IPS-18a (cell line): ENCODE data around the gene ABTB2.

ENCODE experiments used
- H3K27ac ChIP-seq: one replicate; pipeline ENCODE4 v1.5.1; 2013; ENCODE audit warnings: low read length
- H3K27me3 ChIP-seq: one replicate; pipeline ENCODE4 v1.6.1; 2013; ENCODE audit warnings: mild to moderate bottlenecking, low read length; ENCODE audit not compliant: control insufficient read depth, insufficient read depth
- H3K36me3 ChIP-seq: one replicate; pipeline ENCODE4 v1.6.1; 2013; ENCODE audit warnings: low read depth, low read length; ENCODE audit not compliant: control insufficient read depth
- H3K4me1 ChIP-seq: one replicate; pipeline ENCODE4 v1.6.1; 2013; ENCODE audit warnings: low read depth, low read length; ENCODE audit not compliant: control insufficient read depth
- H3K4me3 ChIP-seq: one replicate; pipeline ENCODE4 v1.5.1; 2013; ENCODE audit warnings: low read length
- H3K9ac ChIP-seq: one replicate; pipeline ENCODE4 v1.6.1; 2013; ENCODE audit warnings: mild to moderate bottlenecking, low read length, moderate library complexity
- H3K9me3 ChIP-seq: one replicate; pipeline ENCODE4 v1.6.1; 2013; ENCODE audit warnings: low read depth, low read length; ENCODE audit not compliant: control insufficient read depth

ABTB2 gene

DNA sequence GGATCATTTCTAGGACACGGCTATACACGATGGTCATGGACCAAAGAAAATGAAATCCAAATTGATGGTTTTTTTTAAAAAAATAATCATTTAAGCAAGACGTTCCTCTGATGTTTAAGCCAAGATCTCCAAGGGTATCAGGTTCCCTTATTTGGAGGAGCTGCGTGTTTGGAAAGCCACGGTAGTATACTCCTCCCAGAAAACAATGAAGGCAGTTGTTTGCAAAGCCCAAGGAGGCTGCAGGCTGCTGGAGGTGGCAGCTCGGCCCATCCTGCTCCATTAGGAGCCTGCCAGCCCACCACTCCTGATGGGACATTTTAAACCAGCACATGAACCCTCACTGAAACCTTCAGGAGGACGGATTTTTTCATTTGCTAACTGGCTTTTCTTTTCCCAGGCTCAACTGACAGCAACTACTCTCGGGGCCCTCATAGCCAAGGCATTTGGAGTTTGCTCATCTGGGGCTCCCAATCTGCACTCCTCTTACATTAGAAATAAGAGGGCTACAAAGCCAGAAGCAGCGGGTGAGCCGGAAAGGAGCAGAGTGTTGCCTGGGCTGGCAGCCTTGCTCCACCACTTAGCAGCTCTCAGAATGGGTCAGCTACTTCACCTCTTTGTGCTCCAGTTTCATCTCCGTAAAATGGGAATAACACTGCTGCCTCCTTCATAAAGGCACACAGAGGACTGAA is 58.4 kb downstream of the ABTB2 start:
- Histone ChIP-seq H3K36me3 (no peaks in the 10 kb centered on the region), H3K4me1 (peaks cover 22% of the 10 kb centered on the region), H3K27me3 (no peaks in the 10 kb centered on the region), H3K4me3 (no peak overlapping the region), H3K9ac (no peak overlapping the region), H3K27ac (no peak overlapping the region), H3K9me3 (no peaks in the 10 kb centered on the region)

- no peak overlapping the region for H3K4me3 ChIP-seq
- no peak overlapping the region for H3K27ac ChIP-seq
- H3K9me3 ChIP-seq = no peaks in the 10 kb centered on the region
- H3K9ac ChIP-seq = no peak overlapping the region
- H3K36me3 ChIP-seq = no peaks in the 10 kb centered on the region
- H3K27me3 ChIP-seq = no peaks in the 10 kb centered on the region
- H3K4me1 ChIP-seq = peaks cover 22% of the 10 kb centered on the region
Observed at GRCh38 chr11:34298871-34299270, 58.9 kb downstream of the ABTB2 start.

DNA sequence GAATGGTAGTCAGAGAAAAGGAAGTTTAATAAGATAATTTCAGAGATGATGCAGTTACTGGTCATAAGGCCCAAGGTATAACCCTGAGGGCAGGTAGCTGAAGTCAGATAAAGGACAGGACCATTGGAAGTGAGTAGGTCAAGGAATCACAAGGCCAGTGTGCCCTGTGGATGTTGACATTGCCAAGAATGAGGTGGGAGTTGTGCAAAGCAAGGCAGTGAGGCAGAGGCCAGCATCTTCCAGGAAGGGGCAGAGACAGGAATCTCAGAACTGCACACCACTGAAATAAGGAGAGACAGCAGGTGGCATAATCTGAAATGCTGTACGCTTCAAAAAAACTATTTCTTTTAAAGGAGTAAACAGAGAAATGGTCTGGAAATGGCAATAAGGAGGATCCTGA is 61.4 kb downstream of the ABTB2 start:
- Histone ChIP-seq H3K27ac (no peak overlapping the region), H3K36me3 (no peaks in the 10 kb centered on the region), H3K9ac (no peak overlapping the region), H3K27me3 (no peaks in the 10 kb centered on the region), H3K9me3 (no peaks in the 10 kb centered on the region), H3K4me1 (peaks cover 20% of the 10 kb centered on the region), H3K4me3 (no peak overlapping the region)

- no peak overlapping the region for H3K27ac ChIP-seq
Observed at GRCh38 chr11:34292546-34292945, 65.3 kb downstream of the ABTB2 start.

GRCh38 chr11:34292111-34292510 is 65.7 kb downstream of the ABTB2 start:
- Histone ChIP-seq H3K9ac (no peak overlapping the region), H3K9me3 (no peaks in the 10 kb centered on the region), H3K4me3 (no peak overlapping the region), H3K4me1 (no peaks in the 10 kb centered on the region), H3K27ac (no peak overlapping the region), H3K36me3 (no peaks in the 10 kb centered on the region), H3K27me3 (no peaks in the 10 kb centered on the region)

More at GRCh38 chr11:34292546-34292945, 65.3 kb downstream of the ABTB2 start:
- H3K27me3 ChIP-seq = no peaks in the 10 kb centered on the region
- no peaks in the 10 kb centered on the region for H3K36me3 ChIP-seq
- H3K4me1 ChIP-seq = no peaks in the 10 kb centered on the region
- no peak overlapping the region for H3K9ac ChIP-seq
- H3K4me3 ChIP-seq = no peak overlapping the region
- H3K9me3 ChIP-seq = no peaks in the 10 kb centered on the region

DNA sequence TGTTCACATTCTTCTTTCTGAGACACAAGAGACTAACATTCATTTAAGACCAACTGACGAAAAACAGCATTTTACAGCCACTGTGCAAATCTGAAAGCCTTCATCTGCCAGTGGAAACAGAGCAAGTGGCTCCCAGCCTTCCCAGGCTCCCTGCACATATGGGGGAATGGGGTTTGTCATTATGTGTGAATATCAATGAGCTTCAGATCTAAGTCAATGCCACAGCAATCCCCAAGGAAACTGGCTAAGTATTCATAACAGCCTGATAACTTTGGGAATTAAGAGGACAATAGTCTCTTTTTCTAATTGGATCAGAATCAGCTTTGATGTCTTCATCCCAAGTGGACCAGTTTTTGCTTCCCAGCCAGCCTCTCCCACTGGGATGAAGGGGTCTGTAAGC is 66.9 kb downstream of the ABTB2 start:
- no peak overlapping the region for H3K4me3 ChIP-seq
- H3K9me3 ChIP-seq = no peaks in the 10 kb centered on the region
- no peak overlapping the region for H3K9ac ChIP-seq
- no peaks in the 10 kb centered on the region for H3K27me3 ChIP-seq
- no peak overlapping the region for H3K27ac ChIP-seq
- no peaks in the 10 kb centered on the region for H3K4me1 ChIP-seq
- H3K36me3 ChIP-seq = no peaks in the 10 kb centered on the region

- H3K36me3 ChIP-seq = no peaks in the 10 kb centered on the region
- no peaks in the 10 kb centered on the region for H3K4me1 ChIP-seq
- no peaks in the 10 kb centered on the region for H3K9me3 ChIP-seq
- H3K4me3 ChIP-seq = no peak overlapping the region
- no peak overlapping the region for H3K9ac ChIP-seq
- no peaks in the 10 kb centered on the region for H3K27me3 ChIP-seq
- H3K27ac ChIP-seq = no peak overlapping the region
Observed at GRCh38 chr11:34288492-34288891, 69.3 kb downstream of the ABTB2 start.

GRCh38 chr11:34284811-34285481 is 72.9 kb downstream of the ABTB2 start:
- H3K9ac ChIP-seq = no peak overlapping the region
- H3K9me3 ChIP-seq = no peaks in the 10 kb centered on the region
- H3K4me1 ChIP-seq = no peaks in the 10 kb centered on the region
- no peak overlapping the region for H3K4me3 ChIP-seq
- H3K36me3 ChIP-seq = no peaks in the 10 kb centered on the region
- no peak overlapping the region for H3K27ac ChIP-seq
- no peaks in the 10 kb centered on the region for H3K27me3 ChIP-seq

DNA sequence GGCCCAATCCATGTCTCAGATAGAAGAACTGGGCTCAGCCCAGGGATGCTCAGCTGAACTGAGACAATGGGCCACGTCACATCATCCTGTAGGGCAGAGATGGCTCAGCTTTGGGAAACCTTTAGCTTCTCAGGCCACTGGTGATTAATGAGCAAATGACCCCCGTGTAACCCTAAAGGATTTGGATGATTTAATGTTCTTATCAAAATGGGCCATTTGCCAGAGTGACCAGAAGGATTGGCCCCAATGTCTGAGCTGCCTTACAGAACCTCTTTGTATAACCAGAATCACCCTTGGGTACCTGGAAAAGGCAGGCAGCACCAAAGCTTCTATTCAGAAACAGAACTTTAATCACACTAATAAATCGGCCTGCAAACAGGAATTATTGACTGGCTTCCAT is 73.7 kb downstream of the ABTB2 start:
- no peak overlapping the region for H3K4me3 ChIP-seq
- no peaks in the 10 kb centered on the region for H3K4me1 ChIP-seq
- H3K27me3 ChIP-seq = no peaks in the 10 kb centered on the region
- no peaks in the 10 kb centered on the region for H3K9me3 ChIP-seq
- H3K36me3 ChIP-seq = no peaks in the 10 kb centered on the region
- no peak overlapping the region for H3K9ac ChIP-seq
- H3K27ac ChIP-seq = no peak overlapping the region

DNA sequence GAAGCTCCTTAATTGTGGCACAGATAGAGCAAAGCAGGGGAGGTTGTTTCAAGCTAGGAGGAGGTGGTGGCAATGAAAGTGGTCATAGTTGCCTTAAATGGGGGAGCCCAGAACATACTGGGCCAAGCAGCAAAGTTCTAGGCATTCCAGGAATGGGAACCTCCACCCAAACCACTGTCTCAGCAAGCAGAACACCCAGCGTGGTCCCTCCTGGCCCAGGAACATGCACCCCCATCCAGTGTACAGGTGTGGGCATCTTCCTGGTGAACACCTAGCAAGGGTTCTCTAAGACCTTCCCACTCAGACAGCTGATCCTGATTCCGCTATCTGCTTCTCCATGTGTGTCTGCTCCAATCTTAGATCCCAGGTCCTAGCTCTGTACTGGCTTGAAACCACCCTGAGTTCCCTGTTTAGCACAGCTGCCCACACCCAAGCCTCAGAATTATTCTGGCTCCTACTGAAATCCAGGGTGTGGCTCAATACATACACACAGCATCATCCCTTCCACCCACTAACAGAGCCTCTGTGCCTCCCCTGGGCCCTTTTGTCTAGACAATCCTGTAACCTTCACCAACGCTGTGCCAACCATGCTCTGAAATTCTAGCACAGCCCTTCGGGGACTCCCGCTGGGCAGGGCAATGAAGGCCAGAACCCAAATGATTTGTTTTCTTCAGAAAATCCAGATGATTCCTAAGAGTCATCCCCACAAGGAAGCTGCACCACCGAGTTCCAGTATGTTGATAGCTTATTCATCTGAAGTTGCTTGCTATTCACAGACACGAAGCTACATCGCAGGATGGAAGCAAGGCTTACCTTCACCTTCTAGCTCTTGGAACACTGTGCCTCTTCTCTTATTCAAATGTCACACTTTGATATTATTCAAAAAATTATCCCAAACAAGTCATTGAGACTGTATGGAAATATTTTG is 76.6 kb downstream of the ABTB2 start:
- H3K36me3 ChIP-seq = no peaks in the 10 kb centered on the region
- H3K27me3 ChIP-seq = no peaks in the 10 kb centered on the region
- no peak overlapping the region for H3K27ac ChIP-seq
- no peaks in the 10 kb centered on the region for H3K9me3 ChIP-seq
- H3K4me3 ChIP-seq = no peak overlapping the region
- no peaks in the 10 kb centered on the region for H3K4me1 ChIP-seq
- no peak overlapping the region for H3K9ac ChIP-seq

DNA sequence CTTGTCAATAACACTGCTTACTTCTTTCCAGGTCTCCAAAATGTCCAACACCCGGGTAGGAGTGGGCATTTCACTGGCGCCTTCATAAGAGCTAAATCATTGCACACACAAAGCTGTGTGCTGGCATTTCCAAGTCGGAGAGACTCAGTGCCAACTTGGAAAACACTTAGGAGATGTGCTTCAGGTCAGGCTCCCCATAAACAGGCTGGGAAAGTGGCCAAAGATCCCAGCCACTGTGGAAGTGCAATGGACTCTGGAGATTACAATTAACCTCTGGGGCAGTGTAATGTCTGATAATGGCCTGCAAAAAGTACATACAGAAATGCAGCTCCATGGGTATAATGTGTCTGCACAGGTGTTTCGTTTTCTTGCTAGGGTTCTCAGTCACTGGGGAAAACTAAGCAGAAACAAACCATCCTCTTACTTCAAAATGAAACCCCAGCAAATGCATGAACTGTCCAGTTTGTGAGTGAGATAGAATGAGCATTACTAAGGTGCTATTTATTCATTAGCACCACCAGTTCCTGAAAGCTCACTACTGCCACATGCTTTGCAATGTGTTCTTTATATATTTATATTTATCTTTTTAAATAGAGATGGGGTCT is 79.0 kb downstream of the ABTB2 start:
- H3K4me1 ChIP-seq = no peaks in the 10 kb centered on the region
- H3K27me3 ChIP-seq = no peaks in the 10 kb centered on the region
- no peak overlapping the region for H3K9ac ChIP-seq
- H3K36me3 ChIP-seq = no peaks in the 10 kb centered on the region
- H3K27ac ChIP-seq = no peak overlapping the region
- H3K9me3 ChIP-seq = no peaks in the 10 kb centered on the region
- H3K4me3 ChIP-seq = no peak overlapping the region
